ENCODE measurements around the gene SBNO1. TPM values are rescaled to one million over a fixed set of nuclear protein-coding genes. Genes with fewer than 3 reads are reported as not detected.
A peak's percentile ranks its signal among the peaks of the same experiment; 100 is the strongest.

The SBNO1 gene
- total RNA-seq, 4 donors from 2014 or later: 26.7 to 31.8 (median 29.9) TPM

- no peak for TF ChIP-seq POLR2AphosphoS5 (IDR thresholded peaks at IDR 0.05)
- TF ChIP-seq POLR2A (IDR thresholded peaks at IDR 0.05; ENCODE audit: low read depth): no peak
- TF ChIP-seq CTCF (IDR thresholded peaks at IDR 0.05): no peak
- no peak for TF ChIP-seq EP300 (IDR thresholded peaks at IDR 0.05)
- no peaks in the 10 kb centered on the region for H3K27me3 ChIP-seq
- 5% methylated on average over 3 of the region's 7 CpGs for whole genome bisulfite sequencing
- no peaks in the 10 kb centered on the region for H3K9me3 ChIP-seq
- intact Hi-C loops (cut with DNase I): no loop called here
- H3K4me1 ChIP-seq: peaks cover 31 to 43% (median 43%) of the 10 kb centered on the region in 4 donors
- peak overlapping the region; percentile 70 to 94 (median 78) for H3K4me3 ChIP-seq
- peak overlapping the region; percentile 81 to 86 (median 82) for H3K27ac ChIP-seq (replicated peaks in 1 of 4)
- H3K36me3 ChIP-seq: peaks cover 3 to 24% (median 19%) of the 10 kb centered on the region in 4 donors
- DNase-seq (ENCODE audit: extremely low spot score): no peak
These were observed 94.8 kb downstream of the SBNO1 start for GRCh38 chr12:123269896-123270213.

DNA sequence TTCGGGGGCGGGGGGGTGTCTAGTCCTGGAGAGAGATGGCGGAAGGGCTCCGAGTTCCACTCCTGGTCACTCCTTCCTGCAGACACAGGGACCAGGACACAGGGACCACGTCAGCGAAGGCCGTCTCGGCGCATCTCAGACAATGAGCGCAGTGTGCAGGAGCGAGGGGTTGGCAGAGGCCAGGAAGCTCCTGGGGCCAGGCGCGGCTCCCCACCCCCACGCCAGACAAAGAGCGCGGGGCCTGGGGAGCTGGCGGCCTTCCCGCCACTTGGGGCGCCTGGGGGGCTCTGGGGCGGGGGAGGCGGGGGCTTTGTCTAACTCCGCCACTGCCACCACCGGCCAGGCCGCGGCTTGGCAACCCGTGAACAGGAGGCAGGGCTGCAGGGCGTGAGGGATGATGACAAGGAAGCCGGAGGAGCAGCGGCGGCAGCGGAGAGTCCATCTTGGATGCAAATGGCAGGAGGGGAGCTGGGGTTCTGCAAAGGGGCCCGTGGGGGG, 95.2 kb downstream of the SBNO1 start:
- peak overlapping the region; percentile 81 to 86 (median 82) for H3K27ac ChIP-seq (replicated peaks in 1 of 4)
- H3K36me3 ChIP-seq: peaks cover 5 to 28% (median 23%) of the 10 kb centered on the region in 4 donors
- H3K4me1 ChIP-seq: peaks cover 31 to 43% (median 43%) of the 10 kb centered on the region in 4 donors
- TF ChIP-seq CTCF (IDR thresholded peaks at IDR 0.05) (peak in 1 of 3 experiments; percentile 22), POLR2A (IDR thresholded peaks at IDR 0.05; ENCODE audit: low read depth) (no peak), POLR2AphosphoS5 (IDR thresholded peaks at IDR 0.05) (peak in 1 of 2 donors; percentile 14)
- 3% methylated on average over 10 of the region's 32 CpGs for WGBS
- no peak for DNase-seq (ENCODE audit: extremely low spot score)
- no peaks in the 10 kb centered on the region for H3K27me3 ChIP-seq
- H3K9me3 ChIP-seq: no peaks in the 10 kb centered on the region
- H3K4me3 ChIP-seq: peak overlapping the region; percentile 70 to 94 (median 78)
- intact Hi-C loops (cut with DNase I): no loop called here

DNA sequence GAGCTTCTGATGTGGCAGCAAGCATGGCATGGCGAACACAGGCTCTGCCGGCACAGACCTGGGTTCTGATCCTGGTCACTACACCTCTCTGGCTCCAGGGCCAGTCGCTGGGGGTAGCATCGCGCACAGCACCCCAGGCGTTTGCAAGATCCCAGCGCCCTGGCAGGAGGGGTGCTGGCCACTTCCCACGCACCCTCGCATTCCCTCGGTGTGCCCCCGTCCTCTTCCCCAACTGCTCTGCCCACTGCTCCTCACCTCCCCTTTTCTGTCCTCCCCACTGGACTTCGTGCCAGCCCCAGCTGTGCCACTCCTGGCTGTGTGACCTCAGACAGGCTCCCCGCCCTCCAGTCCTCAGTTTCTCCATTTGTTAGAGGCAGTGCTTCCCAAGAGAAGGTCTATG, 95.8 kb downstream of the SBNO1 start:
- H3K27ac ChIP-seq (replicated peaks in 1 of 4): peak overlapping the region; percentile 81 to 86 (median 82)
- WGBS: 62% methylated on average over 12 of the region's 13 CpGs
- H3K27me3 ChIP-seq: no peaks in the 10 kb centered on the region
- H3K4me3 ChIP-seq: peak overlapping the region; percentile 70 to 94 (median 78)
- TF ChIP-seq CTCF (IDR thresholded peaks at IDR 0.05): no peak
- TF ChIP-seq EP300 (IDR thresholded peaks at IDR 0.05): no peak
- TF ChIP-seq POLR2A (IDR thresholded peaks at IDR 0.05; ENCODE audit: low read depth): no peak
- no peak for TF ChIP-seq POLR2AphosphoS5 (IDR thresholded peaks at IDR 0.05)
- DNase-seq (ENCODE audit: extremely low spot score): no peak
- peaks cover 5 to 34% (median 26%) of the 10 kb centered on the region in 4 donors for H3K36me3 ChIP-seq
- H3K4me1 ChIP-seq: peaks cover 31 to 43% (median 43%) of the 10 kb centered on the region in 4 donors
- intact Hi-C loops (cut with DNase I): no loop called here
- H3K9me3 ChIP-seq: no peaks in the 10 kb centered on the region

DNA sequence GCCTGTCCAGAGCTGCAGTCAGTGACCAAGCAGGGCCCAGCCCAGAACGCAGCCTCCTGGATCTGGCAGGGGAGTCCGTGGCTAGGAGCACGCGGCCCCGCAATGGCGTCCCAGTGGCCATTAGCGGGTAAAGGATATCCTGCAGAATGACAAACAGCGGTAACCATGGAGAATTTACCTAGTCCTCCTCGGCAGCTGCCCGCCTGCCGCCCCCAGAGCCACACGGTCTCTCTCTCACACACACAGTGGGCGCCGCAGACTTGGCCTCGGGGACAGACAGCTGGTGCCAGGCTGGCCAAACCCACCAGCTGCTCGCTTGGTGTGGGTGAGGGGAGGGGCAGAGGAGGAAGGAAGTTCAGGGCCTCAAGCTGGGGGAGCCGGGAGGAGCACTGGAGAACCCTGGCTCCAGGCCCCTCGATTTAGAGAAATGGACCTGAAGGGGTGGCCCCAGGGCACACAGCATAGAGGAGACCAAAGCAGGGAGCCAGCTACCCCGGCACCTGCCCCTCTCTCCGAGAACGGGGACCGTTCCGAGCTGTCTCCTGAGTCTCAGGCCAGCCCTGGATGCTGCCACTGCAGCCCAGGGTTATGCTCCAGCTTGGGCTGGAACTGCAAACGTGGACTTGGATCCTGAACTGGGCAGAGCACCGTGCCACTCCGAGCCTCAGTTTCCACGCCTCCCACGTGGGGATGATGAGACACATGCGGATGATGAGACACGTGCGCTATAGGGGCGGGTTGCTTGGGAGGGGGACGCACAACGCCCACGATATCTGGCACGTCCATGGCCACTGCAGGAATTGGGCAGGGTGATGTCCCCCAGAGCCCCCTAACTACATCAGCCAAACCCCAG, 96.4 kb downstream of the SBNO1 start:
- H3K36me3 ChIP-seq: peaks cover 11 to 40% (median 32%) of the 10 kb centered on the region in 4 donors
- H3K27ac ChIP-seq (replicated peaks in 1 of 4): peak overlapping the region; percentile 81 to 86 (median 82)
- peaks cover 31 to 43% (median 43%) of the 10 kb centered on the region in 4 donors for H3K4me1 ChIP-seq
- no peak for TF ChIP-seq POLR2AphosphoS5 (IDR thresholded peaks at IDR 0.05)
- no peak for TF ChIP-seq EP300 (IDR thresholded peaks at IDR 0.05)
- TF ChIP-seq POLR2A (IDR thresholded peaks at IDR 0.05; ENCODE audit: low read depth): no peak
- TF ChIP-seq CTCF (IDR thresholded peaks at IDR 0.05): no peak
- peak overlapping the region in 3 of 4 donors; percentile 16 to 80 (median 70) for H3K4me3 ChIP-seq
- intact Hi-C loops (cut with DNase I): no loop called here
- DNase-seq (ENCODE audit: extremely low spot score): no peak
- H3K9me3 ChIP-seq: no peaks in the 10 kb centered on the region
- 59% methylated on average over 31 of the region's 36 CpGs for WGBS
- no peaks in the 10 kb centered on the region for H3K27me3 ChIP-seq
